Neural cell (in vitro differentiated cells): ENCODE results near the gene SPATA19.

Experiments
- CTCF ChIP-seq: fragments of 450-650 bp; IDR thresholded peaks from 2 replicates; pipeline ENCODE4 v1.5.1; 2014; ENCODE audit warnings: antibody characterized with exemption, mild to moderate bottlenecking, moderate library complexity; ENCODE audit not compliant: poor library complexity, severe bottlenecking
- EZH2 ChIP-seq: fragments of 200-600, 300-800 bp; shearing (Covaris generic), sonication (generic); IDR thresholded peaks from 2 replicates; pipeline ENCODE4 v1.6.1; 2014; ENCODE audit warnings: antibody characterized with exemption, low read length, borderline replicate concordance, mild to moderate bottlenecking; ENCODE audit not compliant: insufficient read depth, poor library complexity, severe bottlenecking
- REST ChIP-seq: IDR thresholded peaks from 2 replicates; pipeline ENCODE4 v1.6.1; 2012; ENCODE audit warnings: borderline replicate concordance
- SMC3 ChIP-seq: fragments of 450-650 bp; conservative IDR thresholded peaks from 2 replicates; pipeline ENCODE4 v1.6.1; 2014; ENCODE audit warnings: antibody characterized with exemption, mild to moderate bottlenecking, moderate library complexity; ENCODE audit not compliant: poor library complexity
- TAF1 ChIP-seq: IDR thresholded peaks from 2 replicates; pipeline ENCODE4 v1.6.1; 2012; ENCODE audit warnings: low read depth

- TF ChIP-seq CTCF (no peak), REST (no peak), EZH2 (no peak), SMC3 (no peak), TAF1 (no peak)
Measured at GRCh38 chr11:133864756-133865155, 19.4 kb upstream of the SPATA19 start.
